ENCODE data around the gene SRGN. TPM values are rescaled to one million over a fixed set of nuclear protein-coding genes. Genes with fewer than 3 reads are reported as not detected.

SRGN gene
- 914 and 1,102 TPM in 2 replicates for total RNA-seq

GRCh38 chr10:69087590-69088470 is at the start of gene SRGN:
TSS of gene SRGN (plus strand) at chr10:69088103. CDS start at chr10:69088158, 55 bp downstream.

GRCh38 chr10:69123747-69124562 is 36.1 kb downstream of the SRGN start, which contains the start of gene VPS26A:
TSS of gene VPS26A (plus strand) at chr10:69124178. CDS start at chr10:69124278, 100 bp downstream.

Other genes with a start within 250 kb of the SRGN start
- 52.6 and 63.5 TPM in 2 replicates for gene DDX50, start 186.8 kb upstream of the SRGN start, total RNA-seq
- 131 and 155 TPM in 2 replicates for gene DDX21, start 131.9 kb upstream of the SRGN start, total RNA-seq
- 28.9 and 42.7 TPM in 2 replicates for gene KIFBP, start 99.3 kb upstream of the SRGN start, total RNA-seq
- gene VPS26A, start 36.1 kb downstream of the SRGN start, total RNA-seq, result 36.7 and 42.9 TPM in 2 replicates
- gene SUPV3L1, start 92.1 kb downstream of the SRGN start, total RNA-seq, result 26.3 and 31.9 TPM in 2 replicates
- gene HKDC1, start 132.2 kb downstream of the SRGN start, total RNA-seq, result under 0.01 TPM in 1 of 2 replicates, not detected in the other
- 128 and 151 TPM in 2 replicates for gene HK1, start 190.4 kb downstream of the SRGN start, total RNA-seq